K562 (cell line): ENCODE data around the gene KLK1. TPM values are rescaled to one million over a fixed set of nuclear protein-coding genes. Genes with fewer than 3 reads are reported as not detected.
A peak's percentile ranks its signal among the peaks of the same experiment; 100 is the strongest.

Source experiments
- BCOR ChIP-seq: fragments of 450-650 bp; IDR thresholded peaks from 2 replicates; pipeline ENCODE4 v1.6.1; 2016
- CBX5 ChIP-seq: IDR thresholded peaks from 2 replicates; pipeline ENCODE4 v1.6.1; 2014; ENCODE audit warnings: low read depth, borderline replicate concordance
- CC2D1A ChIP-seq: fragments of 450-650 bp; IDR thresholded peaks from 2 replicates; pipeline ENCODE4 v1.6.1; 2017; ENCODE audit warnings: mild to moderate bottlenecking
- FOXK2 ChIP-seq, 2 experiments: fragments of 450-650 bp; IDR thresholded peaks in 1 of 2; conservative IDR thresholded peaks in 1 of 2; 2 replicates each; pipeline ENCODE4 v1.6.1; 2016; ENCODE audit warnings: low read depth in 2 of 2, mild to moderate bottlenecking in 1 of 2
- HDGF ChIP-seq: fragments of 450-650 bp; IDR thresholded peaks from 2 replicates; pipeline ENCODE4 v1.6.1; 2016
- L3MBTL2 ChIP-seq: fragments of 450-650 bp; IDR thresholded peaks from 2 replicates; pipeline ENCODE4 v1.6.1; 2016; ENCODE audit warnings: mild to moderate bottlenecking, moderate library complexity
- LARP7 ChIP-seq: fragments of 450-650 bp; IDR thresholded peaks from 2 replicates; pipeline ENCODE4 v1.6.1; 2016
- POLR2G ChIP-seq: fragments of 200-400 bp; formaldehyde crosslinking; IDR thresholded peaks from 2 replicates; pipeline ENCODE4 v1.6.1; 2017; ENCODE audit warnings: low read depth, mild to moderate bottlenecking, antibody characterized with exemption, low read length, moderate library complexity
- RBFOX2 ChIP-seq: fragments of 200-400 bp; formaldehyde crosslinking; IDR thresholded peaks from 2 replicates; pipeline ENCODE4 v1.6.1; 2017; ENCODE audit warnings: low read depth, mild to moderate bottlenecking, low read length, moderate library complexity
- RFX5 ChIP-seq: IDR thresholded peaks from 2 replicates; pipeline ENCODE4 v1.6.1; 2011; ENCODE audit warnings: low read depth, mild to moderate bottlenecking, improper control_type of control experiment, low read length
- ZBTB5 ChIP-seq: fragments of 450-650 bp; IDR thresholded peaks from 2 replicates; pipeline ENCODE4 v1.6.1; 2017; ENCODE audit warnings: antibody characterized with exemption
- ZNF696 ChIP-seq: fragments of 250-450 bp; sonication (Bioruptor Pico); conservative IDR thresholded peaks from 2 replicates; pipeline ENCODE4 v1.4.0; 2020; ENCODE audit warnings: mild to moderate bottlenecking, moderate library complexity
- polyA plus RNA-seq, 8 experiments: library from polyadenylated mRNA; depleted of rRNA in 4 of 8; stranded (reverse) in 5 of 8; unstranded in 3 of 8; fragments of >200 nt; fragmentation: Nextera tagmentation in 2 of 8; fragmentation: Illumina TruSeq in 1 of 8; extraction: Ambion mirVana in 2 of 8; extraction: Trizol in 1 of 8; gene quantifications; 2 replicates each; pipeline versions ENCODE4 v1.2.1 to v1.2.3, GENCODE V29; 2011 to 2014; ENCODE audit warnings: inconsistent platforms in 1 of 8, missing spikeins in 1 of 8
- total RNA-seq, 7 experiments: library from RNA; depleted of rRNA in 6 of 7; stranded (reverse); fragments of >200 nt in 6 of 7; fragmentation: Illumina TruSeq in 2 of 7; extraction: Trizol in 2 of 7; gene quantifications; 2 replicates each; pipeline versions ENCODE4 v1.2.1 to v1.2.3, GENCODE V29; 2011 to 2021; ENCODE audit warnings: low replicate concordance in 1 of 7

Gene KLK1
- total and polyA plus RNA-seq, 9 of the 15 experiments (the other 6 are each of a cell fraction or from before 2014, with no cell fraction given): 0.87 to 15.4 (median 9.1) TPM

- 0 out of 2 replicates have a peak, but pooled peaks have one; percentile 47 for TF ChIP-seq ZBTB5
- TF ChIP-seq BCOR: peak; percentile 34; the same call in 1 of the 2 replicates
- peak; percentile 90 for TF ChIP-seq L3MBTL2
- no peak for TF ChIP-seq RFX5
- TF ChIP-seq CBX5: no peak
- TF ChIP-seq HDGF: peak; percentile 79; the same call in 1 of the 2 replicates
- TF ChIP-seq RBFOX2: peak; percentile 41; the same call in 1 of the 2 replicates
- TF ChIP-seq LARP7: peak; percentile 71; the same call in 1 of the 2 replicates
- 0 out of 4 replicates have a peak, but pooled peaks of 1 of the 2 experiments have one; percentile 13 for TF ChIP-seq FOXK2 (conservative IDR thresholded peaks at IDR 0.05 in 1 of 2, IDR thresholded peaks at IDR 0.05 in 1 of 2; ENCODE audit: low read depth in 2 of 2)
- TF ChIP-seq CC2D1A: peak; percentile 20; the same call in 1 of the 2 replicates
- peak; percentile 63 for TF ChIP-seq POLR2G
- no peak for TF ChIP-seq ZNF696 (CRISPR knock-in tag)
Observed at GRCh38 chr19:50820549-50821247, 2.9 kb downstream of the KLK1 start (continued).
